Loucy (cell line): ENCODE measurements around the gene MEPCE.
A peak's percentile ranks its signal among the peaks of the same experiment; 100 is the strongest.

ENCODE experiments used
- H2AFZ ChIP-seq: fragments of 200-600 bp; sonication (generic); 2 replicates; pipeline ENCODE4 v1.6.0; 2016; ENCODE audit warnings: antibody characterized with exemption, mild to moderate bottlenecking, low read length, moderate library complexity
- H3F3A ChIP-seq: fragments of 200-600 bp; 2 replicates; pipeline ENCODE4 v1.6.0; 2016; ENCODE audit warnings: antibody characterized with exemption, low read depth, mild to moderate bottlenecking
- H3K27me3 ChIP-seq: fragments of 200-600 bp; sonication (generic); 2 replicates; pipeline ENCODE4 v1.6.1; 2014; ENCODE audit warnings: low read length, mild to moderate bottlenecking; ENCODE audit not compliant: insufficient read depth, poor library complexity, severe bottlenecking
- H3K36me3 ChIP-seq: fragments of 200-600 bp; sonication (generic); 2 replicates; pipeline ENCODE4 v1.6.1; 2016; ENCODE audit warnings: low read length; ENCODE audit not compliant: insufficient read depth
- H3K4me1 ChIP-seq: fragments of 200-600 bp; sonication (generic); 2 replicates; pipeline ENCODE4 v1.5.1; 2014; ENCODE audit warnings: low read length, mild to moderate bottlenecking; ENCODE audit not compliant: insufficient read depth, poor library complexity, severe bottlenecking
- H3K4me2 ChIP-seq: fragments of 200-600 bp; sonication (generic); 2 replicates; pipeline ENCODE4 v1.6.0; 2014; ENCODE audit warnings: antibody characterized with exemption, low read length, low read depth, mild to moderate bottlenecking; ENCODE audit not compliant: poor library complexity, severe bottlenecking
- H3K4me3 ChIP-seq: fragments of 200-600 bp; sonication (generic); 2 replicates; pipeline ENCODE4 v1.5.1; 2014; ENCODE audit warnings: low read length, mild to moderate bottlenecking, mixed read lengths; ENCODE audit not compliant: poor library complexity, severe bottlenecking
- H3K79me2 ChIP-seq: fragments of 200-600 bp; sonication (generic); 2 replicates; pipeline ENCODE4 v1.6.1; 2014; ENCODE audit warnings: low read length; ENCODE audit not compliant: insufficient read depth
- H3K9ac ChIP-seq: fragments of 200-600 bp; sonication (generic); 2 replicates; pipeline ENCODE4 v1.6.0; 2014; ENCODE audit warnings: mild to moderate bottlenecking, low read depth, low read length, moderate library complexity; ENCODE audit not compliant: poor library complexity, severe bottlenecking
- H3K9me2 ChIP-seq: fragments of 200-600 bp; sonication (generic); replicated peaks from 2 replicates; pipeline ENCODE4 v1.6.1; 2016; ENCODE audit warnings: low read depth, low read length, mixed read lengths
- H3K9me3 ChIP-seq: fragments of 200-600 bp; sonication (generic); 2 replicates; pipeline ENCODE4 v1.6.1; 2014; ENCODE audit warnings: mild to moderate bottlenecking, antibody characterized with exemption, low read length, low read depth; ENCODE audit not compliant: insufficient read depth
- H4K20me1 ChIP-seq: fragments of 200-600 bp; sonication (generic); 2 replicates; pipeline ENCODE4 v1.6.0; 2014; ENCODE audit warnings: antibody characterized with exemption, low read length, mild to moderate bottlenecking; ENCODE audit not compliant: insufficient read depth, poor library complexity, severe bottlenecking
- EZH2phosphoT487 ChIP-seq: fragments of 200-600 bp; IDR thresholded peaks from 2 replicates; pipeline ENCODE4 v1.6.1; 2018; ENCODE audit warnings: antibody characterized with exemption, mild to moderate bottlenecking, moderate library complexity, borderline replicate concordance
- TF ChIP-seq, protein P1 (sequence below): fragments of 200-600 bp; sonication (generic); conservative IDR thresholded peaks from 2 replicates; pipeline ENCODE4 v1.5.1; 2014; ENCODE audit warnings: mild to moderate bottlenecking, antibody characterized with exemption, low read length

The MEPCE gene

DNA sequence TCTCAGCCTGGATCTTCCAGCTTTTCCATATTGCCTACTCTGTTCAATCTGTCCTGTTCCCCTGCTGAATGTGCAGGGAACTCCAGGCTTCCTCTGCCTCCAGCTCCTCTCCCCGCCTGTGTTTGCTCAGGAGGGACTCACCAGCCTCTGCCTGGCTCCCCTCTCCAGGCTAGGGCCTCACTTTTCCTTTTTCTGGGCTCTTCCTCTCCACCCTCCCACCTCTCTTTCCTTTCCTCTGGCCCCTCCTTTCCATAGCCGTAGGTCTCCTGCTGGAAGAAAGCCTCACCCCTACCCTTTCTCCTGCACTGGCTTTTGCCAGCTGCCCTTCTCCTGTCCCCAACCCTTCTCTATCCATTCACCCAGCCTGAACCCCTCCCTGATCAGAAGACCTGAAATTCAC lies 31.4 kb upstream of the MEPCE start:
- TF ChIP-seq, protein P1, sequence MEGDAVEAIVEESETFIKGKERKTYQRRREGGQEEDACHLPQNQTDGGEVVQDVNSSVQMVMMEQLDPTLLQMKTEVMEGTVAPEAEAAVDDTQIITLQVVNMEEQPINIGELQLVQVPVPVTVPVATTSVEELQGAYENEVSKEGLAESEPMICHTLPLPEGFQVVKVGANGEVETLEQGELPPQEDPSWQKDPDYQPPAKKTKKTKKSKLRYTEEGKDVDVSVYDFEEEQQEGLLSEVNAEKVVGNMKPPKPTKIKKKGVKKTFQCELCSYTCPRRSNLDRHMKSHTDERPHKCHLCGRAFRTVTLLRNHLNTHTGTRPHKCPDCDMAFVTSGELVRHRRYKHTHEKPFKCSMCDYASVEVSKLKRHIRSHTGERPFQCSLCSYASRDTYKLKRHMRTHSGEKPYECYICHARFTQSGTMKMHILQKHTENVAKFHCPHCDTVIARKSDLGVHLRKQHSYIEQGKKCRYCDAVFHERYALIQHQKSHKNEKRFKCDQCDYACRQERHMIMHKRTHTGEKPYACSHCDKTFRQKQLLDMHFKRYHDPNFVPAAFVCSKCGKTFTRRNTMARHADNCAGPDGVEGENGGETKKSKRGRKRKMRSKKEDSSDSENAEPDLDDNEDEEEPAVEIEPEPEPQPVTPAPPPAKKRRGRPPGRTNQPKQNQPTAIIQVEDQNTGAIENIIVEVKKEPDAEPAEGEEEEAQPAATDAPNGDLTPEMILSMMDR = no peak
- no peak for TF ChIP-seq EZH2phosphoT487
- H3K4me2 ChIP-seq = no peak overlapping the region
- H3K4me1 ChIP-seq = no peaks in the 10 kb centered on the region

DNA sequence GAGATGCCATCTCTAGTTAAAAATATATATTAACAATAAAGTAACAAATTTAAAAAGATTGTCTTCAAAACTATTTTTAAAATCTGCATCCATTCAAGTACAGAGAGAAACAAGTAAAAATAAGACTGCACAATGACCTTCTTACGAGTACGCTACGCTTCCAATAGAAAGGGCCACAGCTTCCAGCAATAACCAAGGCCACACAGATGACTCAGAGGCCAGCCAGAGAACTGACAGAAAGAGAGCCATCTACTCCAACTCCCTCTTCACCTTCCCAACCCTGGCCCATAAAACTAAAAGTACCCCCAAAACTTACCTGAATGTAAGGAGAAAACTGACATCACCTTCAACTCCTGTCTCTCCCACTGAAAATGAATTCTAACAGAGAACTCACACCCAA lies 29.6 kb upstream of the MEPCE start:
- Histone ChIP-seq H3K27me3 (no peaks in the 10 kb centered on the region), H3K4me2 (no peak overlapping the region), H3K9ac (no peak overlapping the region), H4K20me1 (no peaks in the 10 kb centered on the region), H3K36me3 (no peaks in the 10 kb centered on the region), H3K79me2 (no peaks in the 10 kb centered on the region), H3K4me1 (no peaks in the 10 kb centered on the region), H3K9me2 (no peaks in the 10 kb centered on the region), H3K9me3 (no peaks in the 10 kb centered on the region), H3K4me3 (no peak overlapping the region), H2AFZ (no peak overlapping the region), H3F3A (no peaks in the 10 kb centered on the region)
- TF ChIP-seq EZH2phosphoT487 = no peak
- TF ChIP-seq, protein P1 = no peak

More for the DNA sequence above, 31.4 kb upstream of the MEPCE start:
- no peaks in the 10 kb centered on the region for H3K36me3 ChIP-seq
- H3K9me2 ChIP-seq = no peaks in the 10 kb centered on the region
- no peak overlapping the region for H3K4me3 ChIP-seq
- H3K9ac ChIP-seq = no peak overlapping the region
- H3K9me3 ChIP-seq = no peaks in the 10 kb centered on the region
- no peak overlapping the region for H2AFZ ChIP-seq
- no peaks in the 10 kb centered on the region for H3K27me3 ChIP-seq
- H4K20me1 ChIP-seq = no peaks in the 10 kb centered on the region
- no peaks in the 10 kb centered on the region for H3F3A ChIP-seq
- no peaks in the 10 kb centered on the region for H3K79me2 ChIP-seq

DNA sequence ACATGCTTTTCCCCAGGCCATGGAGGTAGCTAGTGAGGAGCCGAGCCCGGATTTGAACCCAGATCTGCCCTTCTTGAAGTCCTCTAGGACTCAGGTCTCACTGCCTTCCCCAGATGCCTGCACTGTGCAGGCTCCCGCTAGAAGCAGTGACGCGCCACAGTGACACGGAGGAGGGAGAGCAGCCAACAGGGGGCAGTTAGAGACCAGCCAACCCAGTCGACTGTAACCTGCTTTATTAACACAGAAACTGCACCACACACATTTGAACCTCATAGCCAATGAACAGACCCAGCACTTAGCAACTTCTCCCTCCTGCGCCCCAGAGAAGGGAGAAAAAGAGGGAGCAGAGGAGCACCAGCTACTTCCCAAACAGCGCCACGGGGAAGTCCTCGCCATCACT lies 29.0 kb upstream of the MEPCE start:
- H3K79me2 ChIP-seq = no peaks in the 10 kb centered on the region
- H2AFZ ChIP-seq = no peak overlapping the region
- H3F3A ChIP-seq = no peaks in the 10 kb centered on the region
- TF ChIP-seq, protein P1 = peak; percentile 61
- TF ChIP-seq EZH2phosphoT487 = no peak
- no peak overlapping the region for H3K4me2 ChIP-seq
- no peaks in the 10 kb centered on the region for H3K27me3 ChIP-seq
- no peaks in the 10 kb centered on the region for H3K9me2 ChIP-seq
- H3K4me1 ChIP-seq = no peaks in the 10 kb centered on the region
- H3K36me3 ChIP-seq = no peaks in the 10 kb centered on the region
- no peaks in the 10 kb centered on the region for H3K9me3 ChIP-seq
- no peaks in the 10 kb centered on the region for H4K20me1 ChIP-seq
- no peak overlapping the region for H3K9ac ChIP-seq
- H3K4me3 ChIP-seq = no peak overlapping the region
